Tibial nerve (tissue), 4 donors: Measurements from ENCODE around the gene AMBP.

ENCODE experiments used
- CTCF ChIP-seq, 5 experiments: fragments of 200-600 bp in 3 of 5; fragments of 450-650 bp in 2 of 5; sonication (generic) in 3 of 5; IDR thresholded peaks; one replicate each; pipeline ENCODE4 v1.5.1; 2016 to 2019; ENCODE audit warnings: antibody characterized with exemption in 5 of 5, mild to moderate bottlenecking in 3 of 5, moderate library complexity in 2 of 5
- EP300 ChIP-seq, 2 donors: sonication (generic); formaldehyde crosslinking; IDR thresholded peaks; one replicate each; pipeline ENCODE4 v1.6.1; 2017; ENCODE audit warnings: antibody characterized with exemption in 2 of 2, mild to moderate bottlenecking in 1 of 2
- POLR2A ChIP-seq, 2 donors: fragments of 450-650 bp; IDR thresholded peaks; one replicate each; pipeline ENCODE4 v1.6.1; 2017; ENCODE audit warnings: antibody characterized with exemption in 2 of 2, mild to moderate bottlenecking in 2 of 2, moderate library complexity in 2 of 2

GRCh38 chr9:114122136-114123027 lies 44.3 kb upstream of the AMBP start:
- no peak for TF ChIP-seq POLR2A (IDR thresholded peaks at IDR 0.05)
- TF ChIP-seq CTCF (IDR thresholded peaks at IDR 0.05), result no peak
- TF ChIP-seq EP300 (IDR thresholded peaks at IDR 0.05), result no peak
